GM23248 (cell line): Measurements from ENCODE around the gene ARHGEF12. TPM values are rescaled to one million over a fixed set of nuclear protein-coding genes. Genes with fewer than 3 reads are reported as not detected.

Experiments
- DNase-seq: peaks from one replicate; pipeline ENCODE4 v3.0.0-alpha.2; 2015
- H2AFZ ChIP-seq: fragments of 200-600 bp; sonication (generic); 2 replicates; pipeline ENCODE4 v1.6.1; 2016; ENCODE audit warnings: antibody characterized with exemption
- H3F3A ChIP-seq: fragments of 200-600 bp; sonication (generic); 2 replicates; pipeline ENCODE4 v1.6.1; 2016; ENCODE audit warnings: mild to moderate bottlenecking, antibody characterized with exemption, mixed run types; ENCODE audit not compliant: insufficient read depth
- H3K27ac ChIP-seq: fragments of 200-600 bp; sonication (generic); 2 replicates; pipeline ENCODE4 v1.5.1; 2016; ENCODE audit warnings: mild to moderate bottlenecking
- H3K27me3 ChIP-seq: fragments of 200-600 bp; sonication (generic); replicated peaks from 2 replicates; pipeline ENCODE4 v1.6.1; 2016; ENCODE audit warnings: mild to moderate bottlenecking; ENCODE audit not compliant: insufficient read depth
- H3K36me3 ChIP-seq: fragments of 200-600 bp; sonication (generic); 2 replicates; pipeline ENCODE4 v1.6.1; 2016; ENCODE audit warnings: low read depth, mild to moderate bottlenecking
- H3K4me1 ChIP-seq: fragments of 200-600 bp; sonication (generic); 2 replicates; pipeline ENCODE4 v1.6.1; 2016; ENCODE audit warnings: mild to moderate bottlenecking; ENCODE audit not compliant: insufficient read depth
- H3K4me2 ChIP-seq: fragments of 200-600 bp; sonication (generic); one replicate; pipeline ENCODE4 v1.6.1; 2016; ENCODE audit warnings: mild to moderate bottlenecking; ENCODE audit not compliant: unreplicated experiment
- H3K4me3 ChIP-seq: fragments of 200-600 bp; sonication (generic); 2 replicates; pipeline ENCODE4 v1.5.1; 2016; ENCODE audit warnings: mild to moderate bottlenecking
- H3K79me2 ChIP-seq: fragments of 200-600 bp; sonication (generic); 2 replicates; pipeline ENCODE4 v1.6.1; 2016; ENCODE audit warnings: mild to moderate bottlenecking; ENCODE audit not compliant: insufficient read depth
- H3K9ac ChIP-seq: fragments of 200-600 bp; sonication (generic); 2 replicates; pipeline ENCODE4 v1.6.1; 2016; ENCODE audit warnings: mild to moderate bottlenecking
- H3K9me2 ChIP-seq: fragments of 200-600 bp; sonication (generic); 2 replicates; pipeline ENCODE4 v1.6.1; 2016; ENCODE audit warnings: mixed run types, mild to moderate bottlenecking, moderate library complexity; ENCODE audit not compliant: insufficient read depth
- H3K9me3 ChIP-seq: fragments of 200-600 bp; sonication (generic); one replicate; pipeline ENCODE4 v1.6.1; 2017; ENCODE audit warnings: low read depth
- H4K20me1 ChIP-seq: fragments of 200-600 bp; sonication (generic); 2 replicates; pipeline ENCODE4 v1.6.0; 2016; ENCODE audit not compliant: insufficient read depth
- EZH2 ChIP-seq: fragments of 200-600 bp; sonication (generic); IDR thresholded peaks from 2 replicates; pipeline ENCODE4 v1.6.1; 2018; ENCODE audit warnings: antibody characterized with exemption, mild to moderate bottlenecking; ENCODE audit not compliant: insufficient read depth, poor library complexity, severe bottlenecking
- EZH2phosphoT487 ChIP-seq: fragments of 200-600 bp; sonication (generic); IDR thresholded peaks from 2 replicates; pipeline ENCODE4 v1.6.1; 2018; ENCODE audit warnings: antibody characterized with exemption, moderate library complexity, mild to moderate bottlenecking, low read depth; ENCODE audit not compliant: insufficient read depth
- WGBS, 2 experiments: methylation state at CpG; one replicate each; pipeline ENCODE4 v1.1.6; 2015 to 2017; ENCODE audit warnings: low lambda C conversion rate in 2 of 2, low coverage in 1 of 2; ENCODE audit errors: missing lambda C conversion rate in 2 of 2; 5-methylcytosine and 5-hydroxymethylcytosine counted together
- in situ Hi-C: fragments of 300-500 bp; cut with MboI; formaldehyde crosslinking; loops from 2 replicates; pipeline ENCODE4 v1.15.0; 2020
- polyA plus RNA-seq: library from polyadenylated mRNA; unstranded; fragments of >200 nt; fragmentation: Nextera tagmentation; extraction: Ambion mirVana; gene quantifications from 2 replicates; pipeline ENCODE4 v1.2.1, GENCODE V29; 2016
- total RNA-seq: library from RNA; depleted of rRNA; stranded (reverse); fragments of >200 nt; shearing (Covaris generic); gene quantifications from 2 replicates; pipeline ENCODE4 v1.2.3, GENCODE V29; 2014

The ARHGEF12 gene
- total and polyA plus RNA-seq, 2 experiments from 2014 or later = 20.4 to 52.7 TPM

DNA sequence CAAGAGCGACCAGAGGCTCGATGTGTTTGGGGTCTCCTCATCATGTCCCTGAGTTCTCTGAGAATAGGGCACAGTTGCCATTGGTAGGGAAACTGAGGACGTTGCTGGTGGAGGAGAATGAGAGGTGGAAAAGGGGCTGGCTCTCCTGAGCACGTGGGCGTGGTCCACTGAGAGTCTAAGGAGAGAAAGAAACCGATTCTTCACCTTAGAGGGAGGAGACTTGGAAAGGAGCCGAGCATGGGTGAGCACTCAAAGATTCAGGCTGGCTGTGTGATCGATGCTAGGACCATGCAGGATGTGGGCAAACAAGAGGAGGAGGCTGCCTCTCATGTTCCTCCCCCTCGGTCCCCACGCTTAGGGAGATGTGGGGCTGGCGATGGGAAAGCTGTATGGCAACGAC lies 30.9 kb upstream of the ARHGEF12 start:
- Histone ChIP-seq H3K4me3 (no peak overlapping the region), H3K79me2 (no peaks in the 10 kb centered on the region), H2AFZ (no peak overlapping the region), H3K4me2 (no peak overlapping the region), H3K4me1 (peaks cover 16% of the 10 kb centered on the region; the same call in 1 of the 2 replicates), H3K9me2 (no peaks in the 10 kb centered on the region), H3K9ac (no peak overlapping the region), H3K36me3 (no peaks in the 10 kb centered on the region), H3K9me3 (no peaks in the 10 kb centered on the region), H3K27ac (no peak overlapping the region), H3F3A (no peaks in the 10 kb centered on the region), H3K27me3 (no peaks in the 10 kb centered on the region), H4K20me1 (no peaks in the 10 kb centered on the region)
- DNase-seq = no peak
- in situ Hi-C loops = no loop called here
- TF ChIP-seq EZH2phosphoT487 (no peak), EZH2 (no peak)
- 83 to 89% methylated on average over 12 of the region's 12 CpGs for WGBS, 2 experiments

DNA sequence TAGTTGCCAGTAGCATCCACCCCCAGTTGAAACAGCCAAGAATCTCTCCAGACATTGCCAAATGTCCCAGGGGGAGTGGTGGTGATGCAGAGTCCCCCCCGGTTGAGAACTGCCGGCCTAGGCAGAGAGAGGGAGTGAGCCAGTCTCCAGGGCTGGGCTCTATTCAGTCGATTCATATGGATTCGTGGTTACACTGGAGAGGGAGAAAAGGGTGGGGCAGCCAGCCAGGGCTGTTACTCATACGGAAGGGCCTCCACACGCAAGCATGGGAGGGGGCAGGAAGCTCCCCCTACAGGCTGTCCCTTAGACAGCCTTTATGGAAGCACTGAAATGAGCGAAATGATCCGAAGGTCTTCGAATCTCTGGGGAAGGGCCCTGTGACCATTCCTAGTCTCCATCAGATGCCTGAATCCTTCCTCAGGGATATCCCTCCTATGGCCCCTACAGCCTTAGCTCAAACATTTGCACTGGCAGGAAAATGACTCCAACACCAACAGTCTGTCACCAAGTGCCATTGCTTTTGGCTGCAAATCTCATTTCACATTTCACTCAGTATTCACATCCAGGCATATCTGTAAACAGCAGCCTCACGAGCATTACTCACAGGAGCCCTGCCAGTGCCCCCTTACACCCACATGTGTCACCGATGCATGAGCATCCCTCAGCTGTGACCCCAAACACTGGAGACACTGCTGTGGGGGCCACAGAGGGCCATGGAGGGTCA lies 29.5 kb upstream of the ARHGEF12 start:
- Histone ChIP-seq H3K9ac (0 out of 2 replicates have a peak overlapping the region, but pooled peaks have one; percentile 12), H3K4me2 (peak overlapping the region; percentile 21), H3K4me1 (peaks cover 20% of the 10 kb centered on the region; the same call in 1 of the 2 replicates), H3K36me3 (no peaks in the 10 kb centered on the region), H2AFZ (peak overlapping the region; percentile 14; the same call in 1 of the 2 replicates), H3K9me2 (no peaks in the 10 kb centered on the region), H3K9me3 (no peaks in the 10 kb centered on the region), H4K20me1 (no peaks in the 10 kb centered on the region), H3K4me3 (no peak overlapping the region), H3K27me3 (no peaks in the 10 kb centered on the region), H3K27ac (peak overlapping the region; percentile 49), H3K79me2 (no peaks in the 10 kb centered on the region), H3F3A (no peaks in the 10 kb centered on the region)
- DNase-seq = peak; percentile 97
- TF ChIP-seq EZH2phosphoT487 = no peak
- no peak for TF ChIP-seq EZH2
- in situ Hi-C loops = no loop called here
- WGBS, 2 experiments = 35 to 41% methylated on average over 11 of the region's 11 CpGs

DNA sequence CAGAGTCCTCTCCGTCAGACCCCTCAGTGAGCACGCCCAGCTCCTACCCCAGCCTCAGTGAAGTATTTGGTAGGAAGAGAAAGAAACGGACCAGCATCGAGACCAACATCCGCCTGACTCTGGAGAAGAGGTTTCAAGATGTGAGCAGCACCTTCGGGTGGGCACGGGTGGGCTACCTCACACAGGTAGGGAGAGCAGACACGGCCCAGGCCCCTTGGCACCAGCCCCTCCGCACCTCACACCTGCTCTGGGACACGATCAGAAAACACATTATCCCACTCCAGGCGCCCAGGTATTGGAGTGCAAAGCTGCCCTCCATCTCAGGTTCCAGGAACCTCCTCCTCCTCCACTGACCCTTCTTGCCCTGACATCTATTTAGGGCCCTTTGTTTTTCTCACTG lies 28.7 kb upstream of the ARHGEF12 start:
- no peaks in the 10 kb centered on the region for H3K36me3 ChIP-seq
- no peak overlapping the region for H3K4me3 ChIP-seq
- H2AFZ ChIP-seq = no peak overlapping the region
- no peak overlapping the region for H3K9ac ChIP-seq
- in situ Hi-C loops = no loop called here
- H3K27ac ChIP-seq = no peak overlapping the region
- H4K20me1 ChIP-seq = no peaks in the 10 kb centered on the region
- no peaks in the 10 kb centered on the region for H3K27me3 ChIP-seq
- WGBS, 2 experiments = 92% methylated on average over 11 of the region's 11 CpGs
- no peak for DNase-seq
- peaks cover 20% of the 10 kb centered on the region; the same call in 1 of the 2 replicates for H3K4me1 ChIP-seq
- H3F3A ChIP-seq = no peaks in the 10 kb centered on the region
- no peak for TF ChIP-seq EZH2phosphoT487
- no peak for TF ChIP-seq EZH2
- H3K9me3 ChIP-seq = no peaks in the 10 kb centered on the region
- no peaks in the 10 kb centered on the region for H3K79me2 ChIP-seq
- H3K9me2 ChIP-seq = no peaks in the 10 kb centered on the region
- H3K4me2 ChIP-seq = no peak overlapping the region

DNA sequence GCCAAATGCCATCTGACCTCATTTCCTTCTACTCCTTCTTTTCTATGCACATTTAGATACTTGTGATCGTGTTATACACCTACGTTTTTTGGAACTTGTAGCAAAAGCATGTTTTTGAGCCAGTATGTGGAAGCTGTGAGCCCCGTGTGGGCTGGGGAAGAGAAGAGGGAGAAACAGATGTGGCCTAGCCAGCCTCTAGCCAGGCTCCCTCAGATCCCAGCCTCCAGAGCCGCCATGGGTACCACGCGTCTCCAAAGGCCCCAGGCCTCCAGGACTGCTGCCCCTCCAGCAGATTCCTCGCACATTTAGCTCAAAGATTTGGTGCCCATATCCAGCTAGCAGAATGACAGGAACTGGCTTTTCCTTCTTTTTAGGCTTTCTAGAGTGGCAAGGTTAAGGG lies 28.1 kb upstream of the ARHGEF12 start:
- H3K4me3 ChIP-seq = no peak overlapping the region
- no peak overlapping the region for H3K27ac ChIP-seq
- H2AFZ ChIP-seq = no peak overlapping the region
- H3K79me2 ChIP-seq = no peaks in the 10 kb centered on the region
- no peaks in the 10 kb centered on the region for H3K9me3 ChIP-seq
- no peak for DNase-seq
- in situ Hi-C loops = no loop called here
- no peaks in the 10 kb centered on the region for H3K27me3 ChIP-seq
- H3F3A ChIP-seq = no peaks in the 10 kb centered on the region
- H3K9me2 ChIP-seq = no peaks in the 10 kb centered on the region
- H3K36me3 ChIP-seq = no peaks in the 10 kb centered on the region
- no peak overlapping the region for H3K9ac ChIP-seq
- H3K4me1 ChIP-seq = peaks cover 20% of the 10 kb centered on the region; the same call in 1 of the 2 replicates
- 74 to 85% methylated on average over 6 to 7 of the region's 7 CpGs for WGBS, 2 experiments
- no peak for TF ChIP-seq EZH2phosphoT487
- no peak for TF ChIP-seq EZH2
- H3K4me2 ChIP-seq = no peak overlapping the region
- no peaks in the 10 kb centered on the region for H4K20me1 ChIP-seq
